OCI-M2 (cell line): ENCODE measurements around the gene KRTAP17-1.

Source experiments
- DNase-seq: peaks from one replicate; lab custom pipeline; 2025; ENCODE audit not compliant: unreplicated experiment; lab: John Stamatoyannopoulos, UW

Gene KRTAP17-1

DNA sequence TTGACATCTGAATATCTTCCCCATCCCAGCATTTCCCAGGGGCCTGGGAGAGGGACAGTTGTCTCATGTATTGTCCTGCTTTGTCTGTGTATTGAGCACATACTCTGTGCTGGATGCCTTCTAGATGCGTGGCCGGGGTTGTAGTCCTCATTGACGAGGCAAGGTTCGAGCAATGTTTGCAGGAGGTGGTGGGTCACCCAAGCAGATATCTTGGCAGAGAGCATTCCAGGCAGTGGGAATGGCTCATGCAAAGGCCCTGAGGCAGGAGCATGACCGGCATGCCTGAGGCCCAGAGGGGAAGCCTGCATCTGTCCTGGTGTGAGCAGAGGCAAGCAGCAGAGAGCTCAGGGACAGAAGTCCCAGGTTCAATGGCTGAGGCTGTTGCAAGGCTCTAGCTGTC lies 17.6 kb upstream of the KRTAP17-1 start:
- no peak for DNase-seq

DNA sequence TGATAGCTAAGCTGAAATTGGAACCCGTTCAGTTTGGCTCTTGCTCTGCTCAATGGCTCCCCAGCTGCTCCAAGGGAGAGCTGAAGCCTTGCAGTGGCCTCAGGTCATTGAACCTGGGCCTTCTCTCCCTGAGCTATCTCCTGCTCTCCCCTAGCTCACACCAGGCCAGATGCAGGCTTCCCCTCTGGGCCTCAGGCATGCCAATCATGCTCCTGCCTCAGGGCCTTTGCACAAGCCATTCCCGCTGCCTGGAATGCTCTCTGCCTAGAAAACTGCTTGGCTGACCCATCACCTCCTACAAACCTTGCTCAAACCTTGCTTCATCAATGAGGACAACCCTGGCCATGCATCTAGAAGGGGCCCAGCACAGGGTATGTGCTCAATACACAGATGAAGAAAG lies 16.7 kb upstream of the KRTAP17-1 start:
- no peak for DNase-seq

DNA sequence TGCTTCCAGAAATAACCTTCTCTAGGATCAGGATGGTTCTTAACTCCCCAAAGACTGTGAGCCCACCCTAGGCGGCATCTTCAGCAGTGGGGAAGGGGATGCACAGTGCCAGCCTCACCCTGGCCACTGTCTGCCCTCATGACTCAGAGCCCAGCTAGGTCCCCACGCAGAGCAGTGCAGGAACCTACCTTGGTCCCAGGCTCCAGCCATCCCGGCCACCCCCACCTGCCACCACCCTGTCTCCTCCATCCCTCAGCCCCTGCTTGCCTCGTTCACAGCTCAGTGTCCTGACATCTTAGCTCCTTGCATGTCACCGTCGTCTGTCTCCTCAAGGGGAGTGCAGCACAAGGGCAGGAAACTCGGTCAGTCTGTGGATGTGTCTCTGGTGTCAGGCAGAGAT lies 16.1 kb upstream of the KRTAP17-1 start:
- no peak for DNase-seq

DNA sequence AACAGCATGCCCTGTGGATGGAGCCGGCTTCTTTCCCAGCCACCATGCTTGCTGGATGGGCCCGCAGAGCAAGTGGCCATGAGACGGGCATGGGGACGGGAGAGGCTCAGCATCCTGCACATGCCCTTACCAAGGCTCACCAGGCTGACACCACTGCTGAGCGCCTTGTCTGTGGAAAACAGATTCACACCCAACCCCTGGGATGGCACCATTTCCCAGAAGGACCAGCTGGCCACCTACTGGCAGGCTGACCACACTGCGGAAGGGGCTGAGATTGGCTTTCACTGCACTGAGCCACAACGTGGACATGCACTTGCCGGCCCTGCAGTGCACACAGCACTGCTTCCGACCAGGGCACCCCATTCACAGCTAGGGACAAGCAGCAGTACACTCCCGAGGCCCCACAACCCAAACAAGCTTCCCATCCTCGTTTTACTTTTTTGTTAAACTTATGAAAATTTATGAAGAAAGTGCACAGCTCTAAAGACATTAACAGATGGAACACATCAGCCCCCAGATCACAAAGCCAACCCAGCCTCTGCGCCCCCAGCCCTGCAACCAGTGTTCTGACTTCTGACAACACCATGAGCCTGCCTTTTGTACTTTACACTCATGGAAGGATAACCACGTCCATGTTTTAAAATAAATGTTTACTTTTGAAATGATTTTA lies 13.9 kb upstream of the KRTAP17-1 start:
- no peak for DNase-seq

DNA sequence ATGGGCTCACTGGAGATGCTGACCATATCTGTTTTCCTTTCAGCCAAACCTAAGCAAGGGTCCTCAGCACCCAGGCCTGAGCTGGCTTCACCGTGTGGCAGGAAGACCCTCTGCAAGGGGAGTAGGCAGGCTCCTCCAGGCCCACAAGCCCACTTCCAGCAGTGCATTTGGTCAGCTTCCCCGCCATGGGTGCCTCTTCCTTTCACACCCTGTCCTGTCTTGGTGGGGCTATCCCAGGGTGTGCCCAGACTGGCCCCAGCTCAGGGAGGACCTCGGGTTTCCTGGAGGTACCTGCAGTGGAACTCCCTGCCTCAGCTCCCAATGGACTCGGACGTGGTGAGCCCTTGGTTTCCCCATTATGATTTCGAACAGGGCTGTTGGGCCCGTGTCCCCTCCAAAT lies 12.7 kb upstream of the KRTAP17-1 start:
- no peak for DNase-seq

DNA sequence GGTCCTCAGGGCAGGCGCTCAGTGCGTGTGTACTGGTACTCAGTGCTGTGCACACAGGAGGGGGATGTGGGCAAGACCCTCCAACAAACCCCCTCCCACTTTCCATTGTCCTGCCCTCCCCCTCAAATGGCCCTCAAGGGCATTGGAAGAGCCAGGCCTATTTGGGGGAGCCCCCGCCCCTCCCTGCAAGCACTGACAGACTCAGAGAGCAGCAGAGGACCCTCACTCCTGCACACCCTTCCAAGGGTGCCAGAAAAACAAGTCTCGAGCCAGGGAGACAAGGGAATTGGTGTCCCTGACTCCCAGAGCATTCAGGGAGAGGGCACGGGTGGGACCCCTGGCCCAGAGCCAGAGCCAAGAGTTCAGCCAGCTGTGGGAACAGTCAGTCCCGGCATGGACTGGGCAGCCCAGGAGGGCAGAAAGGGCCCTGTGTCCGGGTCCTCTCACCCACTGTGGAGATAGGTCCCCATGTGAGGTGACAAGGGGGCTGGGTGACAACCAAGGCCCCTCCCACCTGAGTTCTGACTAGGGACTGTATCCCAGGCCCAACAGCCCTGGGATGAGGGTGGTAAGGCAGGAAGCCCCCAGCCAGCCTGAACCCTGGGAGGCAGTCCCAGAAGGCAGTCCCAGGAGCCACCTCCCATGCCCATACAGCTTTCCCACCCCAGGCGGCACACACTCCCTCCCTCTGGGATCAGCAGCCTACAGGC lies 12.1 kb upstream of the KRTAP17-1 start:
- DNase-seq = no peak

DNA sequence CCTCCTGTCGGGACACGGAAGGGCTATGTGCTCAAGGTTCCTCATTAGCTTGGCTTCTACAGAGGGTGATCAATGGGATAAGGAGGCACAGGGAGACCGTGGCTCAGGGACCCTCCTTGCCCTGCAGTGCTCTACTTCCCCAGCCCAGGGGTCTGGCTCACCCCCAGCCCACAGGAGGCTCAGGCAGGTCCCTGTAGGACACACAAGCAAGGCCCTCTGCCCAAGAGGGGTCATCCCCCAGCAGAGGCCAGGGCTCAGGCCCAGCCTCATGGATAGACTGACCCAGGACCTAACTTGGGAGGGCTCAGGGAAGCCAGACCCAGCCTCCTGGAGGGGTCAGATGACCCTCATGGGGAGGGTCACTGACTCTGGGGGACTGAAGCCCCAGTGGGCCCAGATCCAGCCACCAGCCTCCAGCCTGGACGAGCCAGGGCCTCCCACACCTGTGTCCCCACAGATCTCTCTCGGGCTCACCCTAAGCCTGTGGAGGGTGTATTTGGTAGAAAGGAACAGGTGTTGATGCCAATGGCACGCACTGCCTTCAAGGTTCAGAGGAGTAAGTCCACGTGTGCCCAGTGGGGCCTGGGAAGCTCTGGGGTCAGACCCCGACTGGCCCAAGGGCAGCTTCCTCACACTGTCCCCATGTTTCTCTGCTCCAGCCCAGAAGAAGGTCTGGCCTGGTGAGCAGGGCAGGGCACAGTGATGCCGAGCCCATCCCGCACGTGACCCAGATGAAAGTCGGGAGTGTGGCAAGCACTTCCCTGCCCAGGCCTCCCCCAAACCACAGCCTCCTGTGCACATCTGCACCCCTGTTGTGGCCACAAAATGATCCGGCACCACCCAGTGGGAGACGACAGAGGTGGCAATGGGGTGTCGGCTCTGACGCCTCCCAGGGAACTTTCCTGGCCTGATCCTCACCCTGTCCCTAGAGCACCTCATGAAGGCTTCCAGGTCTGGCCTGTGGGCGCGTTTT lies 10.9 kb upstream of the KRTAP17-1 start:
- no peak for DNase-seq

DNA sequence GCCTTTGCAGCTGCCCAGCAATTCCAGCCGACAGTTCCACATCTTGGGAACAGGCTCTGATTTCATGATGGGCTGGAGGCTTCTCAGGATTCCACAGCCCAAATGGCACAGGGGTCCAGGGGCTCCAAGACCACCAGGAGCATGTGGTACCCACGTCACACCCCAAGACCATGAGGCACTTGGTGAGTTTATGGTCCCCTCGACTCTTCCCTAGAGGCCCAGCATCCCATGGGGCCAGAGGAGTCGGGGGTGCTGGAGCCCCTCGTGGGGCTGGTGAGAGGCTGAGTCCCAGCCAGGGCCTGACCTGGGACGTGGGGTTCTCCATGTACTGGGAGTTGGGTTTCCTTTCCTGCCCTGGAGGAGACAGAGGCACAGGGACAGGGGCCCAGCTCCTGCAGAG lies 10.1 kb upstream of the KRTAP17-1 start:
- no peak for DNase-seq

DNA sequence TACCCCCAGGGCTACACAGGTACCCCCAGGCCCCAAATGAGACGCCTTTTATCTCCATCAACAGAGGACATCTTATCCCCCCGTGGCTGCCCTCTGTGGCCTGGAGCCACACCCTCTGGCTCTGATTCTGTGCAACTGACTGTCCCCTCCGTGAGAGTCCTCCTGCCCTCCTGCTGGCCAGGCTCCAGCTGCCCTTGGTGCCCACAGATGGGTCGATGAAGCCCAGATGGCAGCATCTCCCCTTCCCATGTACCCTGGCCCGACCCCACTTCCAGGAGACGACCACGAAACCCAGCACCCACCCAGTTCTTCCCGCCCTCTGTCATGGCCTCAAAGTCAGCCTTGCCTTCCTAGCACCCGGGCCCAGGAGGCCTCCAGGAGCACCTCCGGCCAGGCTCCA lies 9.6 kb upstream of the KRTAP17-1 start:
- DNase-seq = no peak

DNA sequence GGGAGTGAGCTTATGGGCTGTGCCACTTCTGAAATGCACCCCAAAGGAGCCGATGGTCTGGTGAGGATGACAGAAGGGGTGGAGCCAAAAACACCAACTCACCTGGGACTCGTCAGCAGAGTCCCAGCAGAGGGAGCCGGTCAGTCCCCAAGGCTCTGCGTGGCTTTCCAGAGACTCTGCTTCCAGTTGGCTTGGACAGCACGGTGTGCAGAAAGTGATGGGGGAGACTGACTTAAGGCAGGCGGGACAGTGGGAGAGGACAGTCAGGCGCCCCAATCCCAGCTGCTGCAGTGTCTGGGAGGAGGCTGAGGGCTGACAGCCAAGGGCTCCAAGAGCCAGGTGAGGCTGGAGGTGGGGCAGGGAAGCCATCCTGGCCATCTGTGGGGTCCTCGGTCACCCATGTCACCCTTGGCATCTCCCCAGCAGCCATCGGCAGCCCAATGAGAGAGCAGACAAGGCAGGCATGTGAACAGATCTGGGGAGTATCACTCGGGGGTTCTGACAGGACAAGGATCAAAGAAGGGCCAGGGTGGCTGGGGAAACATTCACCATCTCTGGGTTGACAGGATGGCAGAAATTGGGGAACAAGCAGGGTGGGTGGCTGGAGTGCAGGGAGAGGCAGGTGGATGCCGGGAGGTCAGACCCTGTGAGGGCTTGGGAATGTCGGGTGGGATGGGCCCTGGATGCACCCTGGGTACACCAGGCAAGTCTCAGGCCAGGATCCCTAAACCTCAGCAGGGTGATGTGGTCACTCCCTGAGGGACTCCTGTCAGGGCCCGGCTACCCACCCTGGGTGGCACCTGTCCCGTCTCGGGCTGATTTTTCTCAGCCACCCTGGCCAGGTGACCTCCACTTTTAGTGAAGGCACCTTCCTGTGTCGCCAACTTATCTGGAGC lies 8.9 kb upstream of the KRTAP17-1 start:
- no peak for DNase-seq

DNA sequence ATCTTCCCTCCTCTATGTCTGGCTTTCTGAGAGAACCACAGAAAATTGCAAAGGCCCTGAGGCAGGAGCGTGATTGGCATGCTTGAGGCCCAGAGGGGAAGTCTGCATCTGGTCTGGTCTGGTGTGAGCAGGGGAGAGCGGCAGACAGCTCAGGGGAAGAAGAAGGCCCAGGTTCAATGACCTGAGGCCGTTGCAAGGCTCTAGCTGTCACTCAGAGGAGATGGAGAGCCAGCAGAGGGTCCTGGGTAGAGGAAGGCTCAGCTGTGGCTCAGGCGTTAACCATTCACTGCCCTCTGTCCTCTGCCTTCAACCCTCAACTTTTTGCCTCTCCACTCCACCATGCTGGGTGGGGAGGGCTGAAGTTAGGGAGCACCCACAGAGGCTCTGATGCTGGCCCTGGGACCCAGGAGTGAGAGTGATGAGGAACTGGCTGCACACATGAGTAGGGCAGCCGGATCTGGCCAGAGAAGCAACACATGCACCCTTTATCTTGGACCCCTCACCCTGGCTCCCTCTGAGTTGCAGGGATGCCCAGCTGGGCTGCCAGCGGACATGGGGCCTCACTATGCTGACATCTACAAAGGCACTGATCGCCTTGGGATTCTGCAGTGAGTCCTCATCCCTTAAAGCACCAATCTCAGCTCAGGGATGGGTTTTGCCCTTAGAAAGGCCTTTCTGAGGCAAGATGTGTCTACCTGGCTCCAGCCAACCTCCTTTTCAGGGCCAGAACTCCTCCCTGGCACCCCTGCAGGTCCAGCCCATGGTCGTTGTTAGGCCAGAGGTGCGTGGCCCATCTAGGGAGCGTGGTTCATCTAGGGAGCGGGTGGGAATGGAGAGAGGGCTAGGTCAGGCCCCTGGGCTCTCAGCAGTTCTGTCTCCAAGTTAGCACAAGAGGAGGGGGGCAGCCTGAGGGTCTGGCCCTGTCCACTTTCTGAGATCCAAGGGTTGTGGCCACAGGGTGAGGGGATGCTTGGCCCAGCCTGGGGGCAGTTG lies 7.7 kb upstream of the KRTAP17-1 start:
- DNase-seq = no peak

DNA sequence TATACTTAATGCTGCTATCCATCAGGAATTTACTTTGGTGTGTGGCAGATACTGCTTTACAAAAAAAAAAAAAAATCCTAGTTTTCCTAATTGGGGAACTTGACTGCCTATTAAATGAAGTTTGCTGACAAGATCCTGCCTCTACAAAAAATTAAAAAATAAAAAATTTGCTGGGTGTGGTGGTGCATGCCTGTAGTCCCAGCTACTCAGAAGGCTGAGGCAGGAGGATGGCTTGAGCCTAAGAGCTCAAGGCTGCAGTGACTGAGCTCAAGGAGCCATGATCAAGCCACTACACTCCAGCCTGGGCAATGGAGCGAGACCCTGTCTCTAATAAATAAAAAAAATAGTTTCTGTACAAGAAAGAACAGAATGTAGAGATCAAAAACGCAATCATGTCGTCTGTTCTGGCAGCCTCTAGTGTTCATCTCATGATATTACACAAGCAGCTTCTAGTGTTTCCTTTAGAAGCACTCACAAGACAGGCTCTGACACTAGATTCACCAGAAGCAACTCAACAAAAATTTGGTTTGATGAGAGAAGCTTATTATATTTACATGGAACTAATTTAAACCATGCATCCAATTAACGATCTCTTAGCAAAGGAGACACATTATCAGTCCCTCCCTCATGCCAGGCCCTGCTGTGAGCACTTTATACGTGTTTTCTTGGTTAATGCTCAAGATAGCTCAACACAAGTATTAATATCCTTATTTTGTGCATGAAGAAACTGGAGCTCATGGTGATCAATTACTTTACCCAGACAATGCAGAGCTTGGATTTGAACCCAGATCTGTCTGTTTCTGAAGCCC lies 6.8 kb upstream of the KRTAP17-1 start:
- DNase-seq = no peak

DNA sequence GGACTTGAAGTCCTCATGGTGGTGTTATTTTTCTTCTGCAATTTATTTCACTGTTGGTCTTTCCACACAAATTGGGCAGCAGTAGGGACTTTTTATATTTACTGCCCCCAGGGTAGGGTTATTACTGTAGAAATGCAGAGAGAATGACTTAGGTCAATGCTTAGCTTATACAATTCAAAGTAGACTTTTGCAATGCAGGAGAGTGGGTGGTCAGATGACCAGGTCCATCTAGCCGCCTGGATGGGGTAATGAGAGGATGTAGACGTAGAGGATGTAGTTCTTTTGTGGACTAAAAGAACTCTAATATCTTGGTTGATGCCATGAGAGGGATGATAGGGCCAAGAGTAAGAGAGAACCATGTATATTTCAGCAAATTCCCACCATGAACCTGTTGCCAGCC lies 2.7 kb upstream of the KRTAP17-1 start:
- DNase-seq = no peak

DNA sequence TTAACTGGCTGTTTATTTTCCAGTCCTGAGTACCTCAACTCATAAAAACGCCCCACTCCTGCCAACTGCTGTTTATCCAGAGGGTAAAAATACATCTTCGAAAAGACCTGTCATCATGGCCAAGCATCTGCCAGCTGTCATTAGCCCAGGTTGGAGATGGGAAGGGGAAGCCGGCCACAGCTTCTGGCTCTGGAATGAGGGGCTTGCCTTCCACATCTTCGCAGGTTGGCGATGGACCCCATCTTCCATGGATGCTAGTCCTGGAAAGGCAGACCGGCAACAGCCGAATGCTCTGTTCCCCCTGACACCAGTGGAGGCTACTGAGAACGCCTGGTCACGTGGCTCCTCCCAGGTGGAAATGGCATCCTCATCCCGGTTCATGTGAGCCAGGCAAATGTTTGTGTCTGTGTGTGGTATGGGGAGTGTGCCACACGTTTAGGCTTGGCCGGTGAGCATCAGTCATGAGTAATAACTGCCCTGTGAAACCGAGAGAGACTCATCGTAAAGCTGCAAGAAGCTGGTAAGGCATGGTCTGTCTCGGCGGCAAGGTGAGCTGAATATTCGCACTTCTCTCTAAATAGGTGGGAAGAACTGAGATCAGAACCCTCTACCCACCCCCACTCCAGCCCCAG lies 420 bp upstream of the KRTAP17-1 start:
- no peak for DNase-seq

DNA sequence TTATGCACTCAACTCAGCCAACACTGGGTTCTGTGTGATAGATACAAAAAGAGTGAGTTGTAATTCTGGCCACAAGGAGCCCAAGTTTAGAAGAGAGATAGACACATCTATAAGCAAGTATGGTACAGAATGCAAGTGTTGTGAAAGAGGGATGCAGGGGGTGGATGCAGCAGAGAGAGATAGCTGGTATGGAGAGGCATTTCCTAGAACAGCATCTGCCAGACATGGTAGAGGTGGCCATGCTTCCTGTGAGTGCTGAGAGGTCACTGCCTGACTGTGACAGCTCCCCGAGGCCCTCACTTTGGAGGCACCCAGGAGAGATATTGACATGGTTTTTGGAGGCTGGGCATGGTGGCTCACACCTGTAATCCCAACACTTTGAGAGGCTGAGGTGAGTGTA lies 4.4 kb downstream of the KRTAP17-1 start:
- no peak for DNase-seq

DNA sequence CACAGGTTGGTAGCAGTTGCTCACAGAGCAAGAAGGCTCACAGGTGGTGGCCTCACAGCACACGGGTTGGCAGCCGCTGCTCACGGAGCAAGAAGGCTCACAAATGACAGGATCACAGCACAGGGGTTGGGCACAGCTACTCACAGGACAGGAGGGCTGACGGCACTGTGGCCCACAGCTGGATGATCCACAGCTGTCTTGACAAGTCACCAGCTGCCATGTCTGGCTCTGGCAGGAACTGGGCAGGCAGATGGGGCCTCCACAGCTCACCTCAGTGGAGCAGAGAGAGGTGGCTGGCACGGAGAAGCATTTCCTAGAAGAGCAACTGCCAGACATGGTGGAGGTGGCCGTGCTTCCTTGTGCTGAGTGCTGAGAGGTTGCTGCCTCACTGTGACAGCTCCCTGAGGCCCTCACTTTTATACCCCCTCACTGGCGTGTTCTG lies 6.6 kb downstream of the KRTAP17-1 start, which contains the start of gene KRTAP16-1:
KRTAP16-1 (minus strand) TSS at position 392 of the 442 bp plus-strand sequence; CDS start at position 336, 56 bp downstream.
- DNase-seq = no peak

DNA sequence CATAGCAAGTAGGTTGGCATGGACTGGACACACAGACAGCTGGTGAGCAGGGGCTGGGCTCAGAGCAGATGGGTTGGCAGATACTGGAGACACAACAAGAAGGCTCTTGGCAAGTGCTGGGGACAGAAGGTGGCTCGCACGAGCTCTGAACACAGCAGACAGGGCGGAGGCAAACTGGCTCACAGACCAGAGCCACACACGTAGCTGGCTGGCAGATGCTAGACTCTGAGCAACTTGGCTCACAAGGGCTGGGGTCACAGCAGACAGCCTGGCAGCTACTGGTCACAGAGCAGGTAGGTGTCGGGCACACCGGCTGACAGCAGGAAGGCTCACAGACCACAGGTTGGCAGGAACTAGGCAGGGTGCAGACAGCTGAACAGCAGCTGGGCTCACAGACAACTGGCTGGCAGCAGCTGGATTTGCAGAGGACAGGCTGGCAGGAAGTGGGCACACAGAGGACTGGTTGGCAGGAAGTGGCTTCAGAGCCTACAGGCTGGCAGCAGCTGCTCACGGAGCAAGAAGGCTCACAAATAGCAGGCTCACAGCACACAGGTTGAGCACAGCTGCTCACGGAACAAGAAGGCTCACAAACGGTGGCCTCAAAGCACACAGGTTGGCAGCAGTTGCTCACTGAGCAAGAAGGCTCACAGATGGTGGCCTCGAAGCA lies 7.1 kb downstream of the KRTAP17-1 start:
- no peak for DNase-seq
